ENCODE data around the gene TLE2.

Gene TLE2

GRCh38 chr19:2986951-2987524, 42.0 kb downstream of the TLE2 start:
- DNase-seq (ENCODE audit: low spot score), result peak; percentile 34
- in situ Hi-C loops (cut with MboI; ENCODE audit: low sequenced_read_pairs, unreplicated experiment), result no loop called here
- TF ChIP-seq CTCF (IDR thresholded peaks at IDR 0.05; ENCODE audit: borderline replicate concordance, control extremely low read depth, extremely low read depth, insufficient read depth, missing control alignments), result no peak

DNA sequence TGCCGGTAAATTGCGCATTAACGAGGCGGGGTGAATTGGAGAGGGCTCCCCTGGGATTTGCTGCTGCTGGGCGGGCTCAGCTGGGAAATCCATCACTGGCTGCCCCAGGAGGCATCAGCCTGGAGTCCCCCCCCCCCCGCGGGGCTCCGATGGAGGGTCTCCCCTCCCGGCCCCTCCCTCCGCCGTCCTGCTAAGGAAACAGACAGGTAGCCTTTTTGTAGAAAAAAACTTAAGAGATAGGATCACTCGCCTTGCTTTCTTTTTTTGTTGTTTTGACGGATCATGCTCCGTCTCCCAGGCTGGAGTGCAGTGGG, 44.9 kb downstream of the TLE2 start:
- in situ Hi-C loops (cut with MboI; ENCODE audit: low sequenced_read_pairs, unreplicated experiment), result no loop called here
- no peak for TF ChIP-seq CTCF (IDR thresholded peaks at IDR 0.05; ENCODE audit: borderline replicate concordance, control extremely low read depth, extremely low read depth, insufficient read depth, missing control alignments)

GRCh38 chr19:2983351-2984214, 45.5 kb downstream of the TLE2 start:
- peak; percentile 54 for DNase-seq (ENCODE audit: low spot score)
- in situ Hi-C loops (cut with MboI; ENCODE audit: low sequenced_read_pairs, unreplicated experiment), result no loop called here
- no peak for TF ChIP-seq CTCF (IDR thresholded peaks at IDR 0.05; ENCODE audit: borderline replicate concordance, control extremely low read depth, extremely low read depth, insufficient read depth, missing control alignments)

More for the DNA sequence above, 44.9 kb downstream of the TLE2 start:
- no peak for DNase-seq (ENCODE audit: low spot score)

DNA sequence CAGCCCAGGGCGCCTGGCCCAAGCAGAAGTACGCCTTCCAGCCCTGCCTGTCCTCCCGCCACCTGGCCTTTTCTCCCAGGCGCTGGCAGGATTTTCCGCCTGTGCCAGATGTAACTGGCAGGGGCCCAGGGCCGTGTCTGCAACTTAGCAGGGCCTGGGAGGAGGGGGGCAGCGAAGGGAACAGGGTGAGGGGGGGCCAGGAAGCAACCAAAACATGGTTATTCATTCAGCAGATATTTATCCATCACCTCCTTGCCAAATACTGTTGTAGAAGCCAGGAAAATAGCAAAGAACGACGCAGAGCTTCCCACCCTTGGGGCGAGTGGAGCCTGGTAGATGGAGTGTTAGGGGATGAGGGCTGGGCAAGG, 46.1 kb downstream of the TLE2 start:
- peak; percentile 30 for DNase-seq (ENCODE audit: low spot score)
- in situ Hi-C loops (cut with MboI; ENCODE audit: low sequenced_read_pairs, unreplicated experiment), result no loop called here
- TF ChIP-seq CTCF (IDR thresholded peaks at IDR 0.05; ENCODE audit: borderline replicate concordance, control extremely low read depth, extremely low read depth, insufficient read depth, missing control alignments), result no peak

DNA sequence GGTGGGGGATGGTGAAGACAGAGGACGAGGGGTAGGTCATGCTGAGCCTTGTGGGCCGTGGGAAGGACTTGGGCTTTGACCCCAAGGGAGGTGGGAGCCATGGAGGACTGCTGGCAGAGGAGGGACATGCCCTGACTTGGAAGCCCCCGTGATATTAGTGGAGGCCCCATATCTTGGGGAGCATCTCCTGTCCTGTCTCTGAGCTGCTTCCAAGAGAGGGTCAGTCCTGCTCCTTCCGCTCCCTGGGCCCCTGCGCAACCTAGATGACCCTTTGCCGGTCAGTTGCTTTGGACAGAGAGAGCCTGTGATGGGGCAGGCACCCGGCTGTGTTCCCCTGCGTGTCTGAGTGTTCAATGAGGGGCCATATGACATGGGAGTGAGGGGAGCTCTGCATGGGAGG, 46.5 kb downstream of the TLE2 start:
- TF ChIP-seq CTCF (IDR thresholded peaks at IDR 0.05; ENCODE audit: borderline replicate concordance, control extremely low read depth, extremely low read depth, insufficient read depth, missing control alignments), result no peak
- peak; percentile 35 for DNase-seq (ENCODE audit: low spot score)
- in situ Hi-C loops (cut with MboI; ENCODE audit: low sequenced_read_pairs, unreplicated experiment), result no loop called here

- DNase-seq (ENCODE audit: low spot score), result no peak
- in situ Hi-C loops (cut with MboI; ENCODE audit: low sequenced_read_pairs, unreplicated experiment), result no loop called here
- TF ChIP-seq CTCF (IDR thresholded peaks at IDR 0.05; ENCODE audit: borderline replicate concordance, control extremely low read depth, extremely low read depth, insufficient read depth, missing control alignments), result no peak
These were observed 47.2 kb downstream of the TLE2 start for GRCh38 chr19:2981898-2982297.

Measured in GM13976 (cell line).